Raji (cell line): ENCODE results near the gene DPYSL5.

Experiments used
- POLR2A ChIP-seq: IDR thresholded peaks from 2 replicates; pipeline ENCODE4 v1.6.1; 2011; ENCODE audit warnings: low read depth, low read length, control low read depth; ENCODE audit not compliant: insufficient read depth

Gene DPYSL5

DNA sequence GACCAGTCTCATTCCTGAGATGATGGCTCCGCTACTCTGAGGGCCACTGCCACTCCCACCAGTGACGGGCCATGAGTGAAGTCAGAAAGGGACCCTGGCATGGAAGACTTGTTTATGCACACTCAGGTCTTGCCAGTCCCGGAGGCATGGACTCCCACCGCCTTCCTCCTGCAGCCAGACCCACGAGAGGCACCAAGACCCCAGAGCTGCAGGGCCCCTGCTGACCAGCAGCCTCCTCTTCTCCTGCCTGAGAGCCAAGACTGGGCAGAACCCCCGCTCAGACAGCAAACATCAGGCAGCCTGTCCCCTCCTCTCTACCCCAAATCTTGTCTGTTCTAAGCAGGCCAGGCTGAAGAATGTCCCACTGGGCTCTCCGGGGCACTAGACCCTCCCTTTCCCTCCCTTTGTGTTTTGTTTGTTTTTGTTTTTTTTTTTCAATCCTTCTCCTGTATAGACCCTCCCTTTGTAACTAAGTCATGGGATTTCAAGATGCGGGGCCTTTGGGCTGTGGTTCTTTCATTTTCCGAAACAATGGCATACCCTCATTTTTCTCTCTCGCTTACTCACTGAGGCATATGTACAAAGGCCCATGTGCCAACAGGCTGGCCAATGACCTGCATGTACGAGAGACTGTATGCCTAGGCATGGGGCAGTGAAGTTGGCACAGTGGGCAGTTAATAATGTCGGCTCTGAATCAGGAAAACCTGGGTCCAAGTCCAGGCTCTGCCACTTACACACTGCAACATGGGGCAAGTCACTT, 98.2 kb downstream of the DPYSL5 start:
- TF ChIP-seq POLR2A: no peak

DNA sequence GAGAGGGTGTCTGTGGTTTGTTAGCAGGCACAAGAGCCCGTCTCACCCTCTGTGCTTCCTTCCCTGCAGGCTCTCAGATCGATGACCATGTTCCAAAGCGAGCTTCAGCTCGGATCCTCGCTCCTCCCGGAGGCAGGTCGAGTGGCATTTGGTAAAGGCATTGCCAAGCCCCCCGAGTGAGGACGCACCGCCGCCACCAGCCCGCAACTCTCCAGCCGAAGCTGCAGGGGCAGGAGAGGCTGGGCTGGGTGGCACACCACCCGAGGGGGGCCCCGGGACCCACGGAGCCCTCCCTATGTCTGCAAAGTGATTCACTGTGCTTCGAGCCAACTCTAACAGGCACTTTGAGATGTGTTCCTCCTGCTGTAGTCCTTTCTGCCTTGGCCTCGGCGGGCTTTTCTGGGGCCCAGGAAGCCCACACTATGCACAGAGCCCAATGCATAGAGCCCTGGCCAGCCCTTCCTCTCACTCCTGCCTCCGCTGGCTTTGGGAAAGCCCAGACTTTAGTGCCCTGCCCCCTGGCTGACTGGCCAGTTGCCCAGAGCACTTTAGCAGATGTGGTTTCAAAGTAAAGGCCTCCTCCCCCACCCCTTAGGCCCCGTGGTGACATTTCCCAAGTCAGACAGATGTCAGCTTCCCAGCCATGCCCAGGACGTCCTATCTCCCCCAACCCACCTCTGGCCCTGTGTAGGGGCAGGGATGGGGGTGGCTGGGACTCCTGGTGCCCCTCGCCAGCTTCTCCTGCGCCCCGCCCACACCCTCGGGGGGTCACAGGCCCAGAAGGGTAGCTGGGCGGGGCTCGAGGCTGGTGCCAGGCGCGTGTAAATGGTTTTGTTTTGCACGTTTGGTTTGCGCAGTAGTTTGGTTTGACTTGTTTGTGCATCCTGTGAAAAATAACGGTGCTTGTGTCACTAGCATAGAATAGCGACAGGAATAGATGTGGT, 99.2 kb downstream of the DPYSL5 start:
- no peak for TF ChIP-seq POLR2A

DNA sequence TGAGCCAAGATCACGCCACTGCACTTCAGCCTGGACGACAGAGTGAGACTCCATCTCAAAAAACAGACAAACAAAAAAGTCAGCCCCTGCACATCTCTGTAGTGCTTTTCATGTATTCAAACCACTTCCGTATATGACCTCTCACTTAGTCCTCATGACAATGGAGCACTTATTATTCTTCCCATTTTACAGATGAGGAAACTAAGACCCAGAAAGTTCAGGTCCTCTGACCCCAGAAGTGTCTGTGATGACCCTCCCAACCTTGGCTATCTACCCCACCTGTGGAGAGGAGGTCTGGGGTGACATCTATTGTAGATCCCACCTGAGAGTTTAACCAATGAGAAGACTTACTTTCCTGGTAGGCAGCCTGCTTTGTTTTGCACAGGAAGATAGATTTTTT, 100.9 kb downstream of the DPYSL5 start:
- TF ChIP-seq POLR2A: no peak

DNA sequence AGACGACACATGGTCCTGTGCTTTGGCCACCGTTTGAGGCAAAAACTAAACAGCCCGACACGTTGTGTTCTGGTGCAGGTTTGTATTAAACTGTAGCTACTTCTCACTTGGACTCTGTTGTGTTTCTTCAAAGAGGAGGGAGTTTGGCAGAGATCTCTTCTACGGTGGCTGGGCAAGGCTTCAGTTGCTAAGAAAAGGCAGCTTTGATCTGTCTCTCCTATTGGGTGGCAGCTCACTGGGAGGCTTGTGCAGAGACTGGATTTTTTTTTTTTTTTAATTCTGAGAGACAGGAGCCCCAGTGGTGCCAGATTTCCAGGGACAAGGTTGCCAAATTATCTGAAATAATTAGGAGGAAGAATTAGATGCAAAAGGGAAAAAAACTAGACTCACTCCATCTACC, 102.3 kb downstream of the DPYSL5 start:
- no peak for TF ChIP-seq POLR2A

DNA sequence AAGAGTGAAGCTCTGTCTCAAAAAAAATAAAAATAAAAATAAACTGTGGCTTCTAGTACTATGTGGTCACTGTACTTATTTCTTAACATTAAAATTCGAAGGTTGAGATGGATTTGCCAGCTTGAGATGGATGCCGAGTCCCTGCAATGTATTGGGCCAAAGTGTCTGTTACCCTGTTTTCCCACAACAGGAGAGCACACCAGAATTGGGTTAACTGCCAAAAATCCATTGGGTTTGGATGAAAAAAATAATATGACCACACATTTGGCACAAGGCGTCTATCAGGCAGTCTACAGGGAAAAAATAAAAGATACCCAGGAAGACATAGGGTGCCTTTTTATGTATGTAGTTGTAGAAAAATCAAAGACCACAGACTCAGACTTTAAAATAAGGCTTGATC, 103.3 kb downstream of the DPYSL5 start:
- no peak for TF ChIP-seq POLR2A

DNA sequence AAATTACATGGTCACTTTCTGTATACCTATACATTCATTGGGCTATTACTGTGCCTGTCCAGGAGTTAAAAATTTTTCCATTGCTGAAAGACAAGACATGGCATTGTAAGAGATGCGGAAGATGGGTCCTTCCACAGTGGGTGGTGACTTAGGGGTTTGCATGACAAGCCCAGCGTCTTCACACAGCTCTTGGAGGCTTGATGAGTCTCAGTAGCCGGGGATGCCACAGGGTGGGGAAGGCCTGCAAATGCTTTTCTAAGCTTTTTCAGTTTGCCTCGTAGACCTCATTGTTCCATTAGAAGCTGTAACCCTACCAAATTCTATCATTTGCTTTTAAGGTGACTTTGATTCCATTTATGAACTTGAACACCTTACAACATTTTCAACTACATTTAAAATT, 104.4 kb downstream of the DPYSL5 start:
- no peak for TF ChIP-seq POLR2A

DNA sequence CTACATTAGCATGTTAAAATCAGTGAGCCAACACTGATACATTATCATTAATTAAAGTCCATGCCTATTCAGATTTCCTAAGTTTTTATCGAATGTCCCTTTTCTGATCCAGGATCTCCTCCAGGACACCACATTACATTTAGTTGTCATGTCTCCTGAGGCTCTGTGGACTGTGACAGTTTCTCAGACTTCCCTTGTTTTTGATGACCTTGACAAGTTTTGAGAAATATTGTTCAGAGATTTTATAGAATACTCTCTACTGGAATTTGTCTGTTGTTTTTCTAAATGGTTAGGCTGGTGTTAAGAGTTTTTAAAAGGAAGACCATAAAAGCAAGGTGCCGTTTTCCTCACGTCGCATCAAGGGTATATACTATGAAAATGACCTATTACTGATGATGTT, 106.2 kb downstream of the DPYSL5 start:
- no peak for TF ChIP-seq POLR2A

DNA sequence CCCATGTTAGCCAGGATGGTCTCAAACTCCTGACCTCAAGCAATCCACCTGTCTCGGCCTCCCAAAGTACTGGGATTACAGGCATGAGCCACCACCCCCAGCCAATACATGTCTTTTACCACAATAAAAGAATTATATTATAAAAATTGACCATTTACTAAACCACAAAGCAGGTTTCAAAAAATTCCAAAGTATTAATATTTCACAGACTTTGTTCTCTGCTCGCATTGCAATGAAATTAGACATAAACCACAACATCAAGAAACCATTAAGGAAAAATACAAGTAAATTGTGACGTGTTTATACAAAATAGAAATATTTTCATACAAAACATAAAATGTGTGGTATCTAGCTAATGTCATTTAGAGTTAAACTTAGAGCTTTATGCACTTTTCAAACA, 109.1 kb downstream of the DPYSL5 start:
- TF ChIP-seq POLR2A: no peak

DNA sequence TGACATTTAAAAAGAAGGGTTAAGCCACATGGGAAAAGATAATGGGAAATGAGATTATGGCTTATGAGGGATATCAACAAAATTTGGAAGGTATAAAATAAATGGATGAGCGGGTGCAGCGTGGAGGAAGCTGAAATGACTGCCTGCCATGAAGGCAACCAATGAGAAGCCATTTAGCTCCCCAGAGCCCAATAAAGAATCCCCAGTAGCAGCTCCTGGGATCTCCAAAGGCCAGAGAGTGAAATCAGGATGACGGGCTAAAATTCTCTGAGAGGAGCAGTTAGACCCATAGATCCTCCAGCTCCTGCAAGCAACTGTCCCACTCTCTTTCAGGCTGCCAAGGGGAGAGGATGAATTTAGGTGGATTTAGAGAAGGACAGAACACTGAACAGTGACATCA, 109.6 kb downstream of the DPYSL5 start:
- TF ChIP-seq POLR2A: no peak

DNA sequence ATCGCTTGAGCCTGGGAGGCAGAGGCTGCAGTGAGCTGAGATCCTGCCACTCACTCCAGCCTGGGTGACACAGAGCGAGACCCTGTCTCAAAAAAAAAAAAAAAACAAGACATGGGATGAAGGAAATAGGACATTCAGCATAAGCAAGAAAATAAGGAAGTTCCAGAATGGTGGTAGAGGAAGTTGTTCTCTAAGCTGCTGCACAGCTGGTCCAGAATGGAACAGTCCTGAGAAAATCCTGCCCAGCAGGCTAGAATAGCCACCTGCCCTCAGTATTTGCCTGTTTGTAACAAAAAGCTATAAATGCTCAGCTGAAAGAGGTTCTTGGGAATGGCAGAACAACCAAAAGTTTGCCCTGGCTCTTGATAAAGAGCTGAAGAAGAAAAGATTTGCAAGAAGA, 111.4 kb downstream of the DPYSL5 start:
- no peak for TF ChIP-seq POLR2A

DNA sequence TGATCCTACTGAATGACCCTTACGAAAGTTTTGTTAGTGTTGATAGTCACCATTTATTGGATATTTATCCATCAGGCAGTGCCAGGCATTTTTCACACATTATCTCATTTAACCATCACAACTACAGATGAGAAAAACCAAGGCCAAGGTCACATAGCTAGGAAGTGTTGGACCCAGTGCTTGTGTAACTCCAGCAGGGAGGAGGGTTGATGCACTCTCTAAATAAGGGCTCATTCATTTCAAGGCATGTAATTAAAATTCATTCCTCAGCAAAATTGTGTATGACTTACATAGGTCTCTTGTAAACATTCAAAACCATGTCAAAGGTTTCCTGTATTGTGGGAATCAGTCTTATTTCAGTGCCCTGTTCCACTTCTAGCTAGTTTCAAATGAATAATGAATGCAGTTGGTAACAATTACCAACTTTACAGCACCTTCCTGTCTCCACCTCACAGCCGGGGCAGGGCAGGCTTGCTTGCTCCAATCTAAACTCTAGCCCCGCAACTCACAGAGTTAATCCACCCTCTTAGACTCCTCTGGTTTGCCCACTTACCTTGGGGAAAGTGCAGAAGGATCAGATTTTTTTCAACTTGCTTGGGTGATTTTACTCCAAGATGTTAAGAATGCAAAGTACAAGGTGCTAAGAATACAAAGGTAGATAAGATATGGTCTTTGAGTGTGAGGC, 116.7 kb downstream of the DPYSL5 start:
- no peak for TF ChIP-seq POLR2A

DNA sequence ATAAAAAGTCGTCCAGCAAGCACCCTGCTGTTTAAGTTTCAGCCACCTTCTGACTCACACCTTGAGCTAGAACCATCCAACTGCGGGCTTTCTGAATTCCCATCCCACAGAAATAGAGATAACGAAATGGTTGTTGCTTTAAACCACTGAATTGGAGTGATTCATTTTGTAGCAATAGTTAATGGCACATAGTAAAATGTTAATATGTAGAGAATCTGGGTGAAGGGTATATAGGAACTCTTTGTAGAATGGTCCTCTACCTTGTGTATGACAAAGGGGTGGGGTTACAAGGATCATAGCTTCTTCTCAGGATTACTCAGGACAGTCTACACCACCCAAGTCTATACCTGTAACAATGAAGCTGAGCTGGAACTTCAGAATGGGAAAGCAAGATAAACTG, 120.1 kb downstream of the DPYSL5 start:
- no peak for TF ChIP-seq POLR2A

DNA sequence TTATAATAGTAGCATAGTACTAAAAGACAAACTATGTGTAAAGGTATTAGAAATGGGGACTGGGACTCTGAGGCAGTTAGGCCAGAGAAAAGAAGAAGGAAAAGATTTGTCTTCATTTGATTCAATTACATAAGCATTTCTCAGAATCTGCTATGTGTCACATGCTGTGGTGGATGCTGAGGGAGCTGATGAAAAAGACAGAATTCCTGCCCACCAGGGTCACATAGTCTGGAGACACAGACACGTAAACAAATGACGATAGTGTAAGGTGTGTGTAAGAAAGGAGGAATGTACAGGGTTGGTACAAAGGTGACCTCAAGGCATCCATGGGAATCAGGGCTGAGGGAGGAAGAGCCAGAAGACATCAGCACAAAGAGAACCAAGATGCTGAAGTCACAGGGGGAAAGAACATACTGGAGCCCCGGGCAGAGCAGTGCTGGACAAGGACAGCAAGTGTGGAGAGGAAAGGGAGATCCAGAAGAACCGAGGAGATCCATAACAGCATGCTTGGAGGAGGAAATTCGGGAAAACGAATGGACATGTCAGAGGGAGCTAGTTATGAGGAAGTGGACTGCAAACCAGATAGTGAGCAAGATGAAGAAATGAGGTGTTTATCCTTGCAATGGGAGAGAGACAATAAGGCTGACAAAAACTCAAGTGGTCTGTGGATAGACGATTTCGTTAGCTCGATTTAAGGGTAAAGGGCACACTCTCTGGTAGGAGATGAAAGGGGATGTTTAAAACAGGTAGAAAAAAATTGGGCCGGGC, 121.3 kb downstream of the DPYSL5 start:
- no peak for TF ChIP-seq POLR2A

DNA sequence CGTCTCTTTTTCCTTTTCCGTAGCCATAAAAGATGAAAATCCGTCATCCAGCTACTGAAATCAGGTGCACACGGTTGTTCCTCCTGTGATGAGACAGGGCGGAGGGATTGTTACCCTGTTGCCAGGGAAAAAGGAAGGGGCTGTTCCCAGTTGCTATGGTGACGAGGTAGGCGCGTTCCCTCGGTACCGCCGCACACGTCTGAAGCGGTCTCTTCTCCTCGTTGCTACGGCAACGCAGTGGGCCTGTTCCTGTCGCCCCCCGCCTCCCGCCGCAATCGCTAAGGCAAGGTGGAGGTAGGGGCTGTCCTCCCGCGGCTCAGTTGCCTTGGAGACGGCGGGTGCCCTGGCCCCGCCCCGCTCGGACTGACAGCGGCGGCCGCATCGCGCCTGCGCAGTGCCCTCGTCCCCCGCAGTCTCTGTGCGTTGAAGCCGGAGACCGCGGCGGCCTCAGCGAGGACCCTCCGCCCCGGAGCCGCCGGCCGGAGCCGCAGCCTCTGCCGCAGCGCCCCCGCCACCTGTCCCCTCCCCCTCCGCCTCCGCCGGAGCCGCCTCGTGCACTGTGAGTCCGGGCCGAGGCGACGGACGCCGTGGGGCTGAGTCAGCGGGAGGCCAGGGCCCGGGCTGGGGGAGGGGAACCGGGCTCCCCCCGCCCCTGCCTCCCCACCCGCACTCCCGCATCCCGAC, 122.5 kb downstream of the DPYSL5 start, which contains the start of gene MAPRE3:
MAPRE3 (plus strand) TSS at position 394 of the 684 bp plus-strand sequence. CDS start 51,582 bp downstream, outside the sequence.
- TF ChIP-seq POLR2A: no peak

DNA sequence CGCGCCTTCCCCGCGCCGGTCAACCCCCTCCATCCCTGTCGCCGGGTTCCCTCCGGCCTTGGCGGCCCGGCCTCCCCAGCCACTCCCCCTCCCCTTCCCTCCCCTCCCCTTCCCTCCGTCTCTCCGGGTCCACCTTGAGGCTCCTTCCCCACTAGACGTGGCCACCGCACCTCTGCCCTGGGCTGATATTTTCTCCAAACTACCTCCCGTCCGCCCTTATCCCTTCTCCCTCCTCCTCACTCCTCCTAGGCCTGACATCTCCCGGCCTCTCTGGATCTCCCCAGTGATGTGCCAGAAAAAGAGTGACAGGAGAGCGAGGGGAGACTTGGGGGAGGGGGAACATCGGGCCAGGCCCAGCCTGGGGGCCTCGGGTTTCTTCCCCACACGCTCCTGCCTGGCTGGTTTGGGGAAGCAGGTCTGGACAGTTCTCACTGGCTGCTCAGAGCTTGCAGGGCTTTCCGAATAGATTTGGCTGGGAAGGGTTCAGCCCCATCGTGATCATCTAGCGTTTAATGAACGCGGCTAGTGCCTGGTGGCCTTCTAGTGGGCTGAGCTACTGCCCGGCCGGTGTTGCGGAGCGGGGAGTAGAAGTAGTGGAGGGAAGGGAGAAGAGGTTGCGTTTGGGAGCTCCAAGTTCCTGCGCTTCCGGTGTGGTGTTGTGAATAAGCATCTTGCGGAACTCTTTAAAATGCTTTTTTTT, 123.1 kb downstream of the DPYSL5 start:
- no peak for TF ChIP-seq POLR2A
